HCT116 (cell line): Measurements from ENCODE around the gene DRC7. TPM values are rescaled to one million over a fixed set of nuclear protein-coding genes. Genes with fewer than 3 reads are reported as not detected.

Experiments
- ATAC-seq: fragments of 200-7000 bp; cut with Tn5 transposase; 2 replicates; pipeline ENCODE4 v1.9.1; 2020; ENCODE audit warnings: mild to moderate bottlenecking, moderate library complexity
- BruUV-seq: library from RNA; stranded (reverse); fragments of 400-500 nt; replicated peaks from 2 replicates; lab custom pipeline; 2021; lab: Mats Ljungman, UMichigan
- CTCF ChIA-PET: fragments of 300-600 bp; sonication (Branson Sonifier 250); formaldehyde crosslinking; loops from one replicate; lab custom pipeline; 2021; ENCODE audit warnings: antibody characterized with exemption; lab: Charles Lee
- POLR2A ChIA-PET: fragments of 300-600, 350-600 bp; sonication (Branson Sonifier 250); formaldehyde crosslinking; loops from one replicate; lab custom pipeline; 2021; ENCODE audit warnings: antibody characterized with exemption; lab: Charles Lee
- RAD21 ChIA-PET, 2 experiments: fragments of 300-600 bp; sonication (Branson Sonifier 250); formaldehyde crosslinking; loops; one replicate each; lab custom pipeline; 2023; ENCODE audit warnings: low total read pairs in 2 of 2; ENCODE audit not compliant: uncharacterized antibody in 2 of 2, unreplicated experiment in 2 of 2, low non-redundant PET in 1 of 2; lab: Charles Lee
- DNase-seq: peaks from one replicate; pipeline ENCODE4 v3.0.0-alpha.2; 2010; ENCODE audit warnings: low read depth, low spot score
- H2AFZ ChIP-seq: fragments of 200-600 bp; shearing (Covaris generic), sonication (generic); 2 replicates; pipeline ENCODE4 v1.6.1; 2017; ENCODE audit warnings: low read depth, mixed run types, mixed read lengths, antibody characterized with exemption, low read length; ENCODE audit not compliant: poor library complexity, severe bottlenecking
- H3K27ac ChIP-seq: 2 replicates; pipeline ENCODE4 v1.5.1; 2012; ENCODE audit warnings: low read depth, low read length
- H3K27me3 ChIP-seq: fragments of 200-600 bp; sonication (generic); 2 replicates; pipeline ENCODE4 v1.6.1; 2016; ENCODE audit warnings: mixed run types, low read length, mixed read lengths; ENCODE audit not compliant: insufficient read depth
- H3K36me3 ChIP-seq, 2 experiments: fragments of 200-500 bp in 1 of 2; fragments of 200-600 bp in 1 of 2; sonication (Bioruptor generic) in 1 of 2; sonication (generic) in 1 of 2; 2 replicates each; pipeline versions ENCODE4 v1.5.1 to v1.6.1; 2014 to 2016; ENCODE audit warnings: low read length in 2 of 2, inconsistent platforms in 1 of 2, mixed read lengths in 1 of 2, mixed run types in 1 of 2; ENCODE audit not compliant: insufficient read depth in 2 of 2, control insufficient read depth in 1 of 2
- H3K4me1 ChIP-seq, 2 experiments: fragments of 200-600 bp in 1 of 2; sonication (generic) in 1 of 2; 2 replicates each; pipeline versions ENCODE4 v1.5.1 to v1.6.1; 2012 to 2017; ENCODE audit warnings: low read length in 2 of 2, inconsistent platforms in 1 of 2, mild to moderate bottlenecking in 1 of 2, mixed read lengths in 1 of 2, mixed run types in 1 of 2, moderate library complexity in 1 of 2; ENCODE audit not compliant: insufficient read depth in 2 of 2, control insufficient read depth in 1 of 2
- H3K4me2 ChIP-seq: fragments of 200-600 bp; sonication (generic); 2 replicates; pipeline ENCODE4 v1.6.1; 2017; ENCODE audit warnings: mixed run types, low read length, mixed read lengths
- H3K4me3 ChIP-seq, 2 experiments: fragments of 200-600 bp in 1 of 2; sonication (generic) in 1 of 2; replicated peaks in 1 of 2; 2 replicates each; pipeline ENCODE4 v1.5.1; 2011 to 2016; ENCODE audit warnings: low read length in 2 of 2, control low read depth in 1 of 2, low read depth in 1 of 2, mild to moderate bottlenecking in 1 of 2, mixed read lengths in 1 of 2, mixed run types in 1 of 2
- H3K79me2 ChIP-seq: fragments of 200-600 bp; sonication (generic); 2 replicates; pipeline ENCODE4 v1.6.1; 2017; ENCODE audit warnings: mild to moderate bottlenecking, mixed run types, low read length, moderate library complexity, mixed read lengths; ENCODE audit not compliant: insufficient read depth
- H3K9ac ChIP-seq: fragments of 200-600 bp; sonication (generic); 2 replicates; pipeline ENCODE4 v1.6.1; 2016; ENCODE audit warnings: low read length, mixed read lengths
- H3K9me2 ChIP-seq: fragments of 200-600 bp; sonication (generic), shearing (Covaris generic); 2 replicates; pipeline ENCODE4 v1.6.1; 2017; ENCODE audit warnings: mixed run types, mild to moderate bottlenecking, moderate library complexity; ENCODE audit not compliant: insufficient read depth
- H3K9me3 ChIP-seq, 2 experiments: fragments of 200-500 bp in 1 of 2; fragments of 200-600 bp in 1 of 2; sonication (Bioruptor generic) in 1 of 2; sonication (generic) in 1 of 2; 2 replicates each; pipeline ENCODE4 v1.6.1; 2014 to 2017; ENCODE audit warnings: low read length in 2 of 2, mixed read lengths in 2 of 2, inconsistent platforms in 1 of 2, low read depth in 1 of 2, mild to moderate bottlenecking in 1 of 2, mixed run types in 1 of 2, moderate library complexity in 1 of 2; ENCODE audit not compliant: control insufficient read depth in 1 of 2, insufficient read depth in 1 of 2
- H4K20me1 ChIP-seq: fragments of 200-600 bp; sonication (generic), shearing (Covaris generic); 2 replicates; pipeline ENCODE4 v1.6.1; 2017; ENCODE audit warnings: mixed run types, mild to moderate bottlenecking, moderate library complexity; ENCODE audit not compliant: insufficient read depth
- CEBPB ChIP-seq: IDR thresholded peaks from 2 replicates; pipeline ENCODE4 v1.6.1; 2012; ENCODE audit warnings: low read depth
- CTCF ChIP-seq, 3 experiments: fragments of 200-600 bp in 1 of 3; sonication (generic) in 1 of 3; IDR thresholded peaks in 2 of 3; conservative IDR thresholded peaks in 1 of 3; 2 replicates each; pipeline ENCODE4 v1.5.1; 2012 to 2017; ENCODE audit warnings: low read depth in 2 of 3, low read length in 2 of 3, antibody characterized with exemption in 1 of 3, borderline replicate concordance in 1 of 3, control low read depth in 1 of 3, mild to moderate bottlenecking in 1 of 3, mixed read lengths in 1 of 3, mixed run types in 1 of 3, moderate library complexity in 1 of 3; ENCODE audit not compliant: insufficient read depth in 1 of 3
- EGR1 ChIP-seq: IDR thresholded peaks from 2 replicates; pipeline ENCODE4 v1.6.1; 2012; ENCODE audit warnings: low read depth
- ELF1 ChIP-seq: IDR thresholded peaks from 2 replicates; pipeline ENCODE4 v1.6.1; 2012; ENCODE audit warnings: low read depth, borderline replicate concordance
- FOSL1 ChIP-seq: IDR thresholded peaks from 2 replicates; pipeline ENCODE4 v1.6.1; 2012; ENCODE audit warnings: low read depth
- JUND ChIP-seq: IDR thresholded peaks from 2 replicates; pipeline ENCODE4 v1.6.1; 2012
- POLR2A ChIP-seq: IDR thresholded peaks from 2 replicates; pipeline ENCODE4 v1.7.0; 2011; ENCODE audit warnings: borderline replicate concordance; ENCODE audit not compliant: insufficient read depth, insufficient read length; ENCODE audit errors: extremely low read depth
- POLR2AphosphoS5 ChIP-seq: IDR thresholded peaks from 2 replicates; pipeline ENCODE4 v1.6.1; 2011; ENCODE audit warnings: mild to moderate bottlenecking, low read depth, low read length, moderate library complexity
- RAD21 ChIP-seq: IDR thresholded peaks from 2 replicates; pipeline ENCODE4 v1.6.1; 2012; ENCODE audit warnings: low read depth, mild to moderate bottlenecking
- REST ChIP-seq: IDR thresholded peaks from 2 replicates; pipeline ENCODE4 v1.6.1; 2012; ENCODE audit warnings: low read depth
- SRF ChIP-seq: IDR thresholded peaks from 2 replicates; pipeline ENCODE4 v1.6.1; 2012; ENCODE audit warnings: low read depth
- TCF7L2 ChIP-seq: IDR thresholded peaks from 2 replicates; pipeline ENCODE4 v1.7.0; 2011; ENCODE audit warnings: borderline replicate concordance, inconsistent platforms; ENCODE audit not compliant: insufficient read depth, insufficient read length; ENCODE audit errors: extremely low read depth
- YY1 ChIP-seq: IDR thresholded peaks from 2 replicates; pipeline ENCODE4 v1.6.1; 2011; ENCODE audit warnings: low read length, low read depth, moderate library complexity, mild to moderate bottlenecking; ENCODE audit not compliant: insufficient replicate concordance; ENCODE audit errors: extremely low read depth
- intact Hi-C: fragments of 100-400 bp; cut with micrococcal nuclease; formaldehyde crosslinking; loops from 2 replicates; pipeline ENCODE4 v1.10.0; 2022
- total RNA-seq: library from RNA; stranded (reverse); gene quantifications from one replicate; pipeline ENCODE4 v1.2.1, GENCODE V29; 2021; ENCODE audit not compliant: unreplicated experiment

Gene DRC7
- total RNA-seq, 1 experiment from 2014 or later = 0.91 TPM

GRCh38 chr16:57766714-57767348 lies 72.2 kb downstream of the DRC7 start:
- Histone ChIP-seq H3K27me3 (no peaks in the 10 kb centered on the region), H3K36me3 (peaks cover 0 to 3% of the 10 kb centered on the region in 2 experiments; a peak in 1 of 4 replicates), H3K9me3 (no peaks in the 10 kb centered on the region), H3K9me2 (no peaks in the 10 kb centered on the region), H4K20me1 (no peaks in the 10 kb centered on the region), H3K9ac (no peak overlapping the region), H3K4me3 (no peak overlapping the region), H3K4me2 (no peak overlapping the region), H3K27ac (no peak overlapping the region), H3K79me2 (no peaks in the 10 kb centered on the region), H3K4me1 (peaks cover 15 to 25% of the 10 kb centered on the region in 2 experiments), H2AFZ (no peak overlapping the region)
- no peak for ATAC-seq
- POLR2A ChIA-PET = interaction anchor here (0.7 kb wide), 1 partner anchor 43 kb away, joined by 3 read pairs; no protein-coding TSS in a partner anchor
- RAD21 ChIA-PET = no interaction called here
- intact Hi-C loops = no loop called here
- no peak for DNase-seq
- CTCF ChIA-PET = no interaction called here
- no TSS peak for BruUV-seq
- no peak for TF ChIP-seq YY1
- no peak for TF ChIP-seq POLR2AphosphoS5
- no peak for TF ChIP-seq FOSL1
- TF ChIP-seq SRF = no peak
- no peak for TF ChIP-seq ELF1
- TF ChIP-seq POLR2A = no peak
- no peak for TF ChIP-seq CEBPB

GRCh38 chr16:57769541-57770145 lies 75.0 kb downstream of the DRC7 start:
- no peak for ATAC-seq
- Histone ChIP-seq H3K9me2 (no peaks in the 10 kb centered on the region), H3K4me3 (no peak overlapping the region), H3K27me3 (no peaks in the 10 kb centered on the region), H2AFZ (no peak overlapping the region), H3K27ac (no peak overlapping the region), H3K4me2 (no peak overlapping the region), H3K4me1 (peaks cover 7 to 13% of the 10 kb centered on the region in 2 experiments; a peak in 3 of 4 replicates), H3K9me3 (no peaks in the 10 kb centered on the region), H4K20me1 (no peaks in the 10 kb centered on the region), H3K9ac (no peak overlapping the region), H3K79me2 (no peaks in the 10 kb centered on the region), H3K36me3 (peaks cover 0 to 3% of the 10 kb centered on the region in 2 experiments; a peak in 1 of 4 replicates)
- intact Hi-C loops = no loop called here
- RAD21 ChIA-PET = no interaction called here
- no peak for DNase-seq
- POLR2A ChIA-PET = no interaction called here
- no TSS peak for BruUV-seq
- CTCF ChIA-PET = no interaction called here
- TF ChIP-seq JUND (no peak), POLR2A (no peak), REST (no peak), EGR1 (no peak), POLR2AphosphoS5 (no peak), TCF7L2 (no peak), CTCF (IDR thresholded peaks at IDR 0.05 in 2 of 3, conservative IDR thresholded peaks at IDR 0.05 in 1 of 3; ENCODE audit: borderline replicate concordance in 1 of 3, insufficient read depth in 1 of 3, low read depth in 2 of 3, low read length in 2 of 3) (no peak), FOSL1 (no peak), RAD21 (no peak)
